Activated effector memory CD4-positive, alpha-beta T cell treated with anti-CD3 and anti-CD28 coated beads, Interleukin-2, amount 50 U/mL, for 16 hours (primary cell): ENCODE measurements around the gene COL26A1.
"Not testable (repeated sequence)": the region's sequence is repeated elsewhere in the genome, so short reads cannot be mapped to it uniquely, and the experiment has no call there.

Source experiments
- DNase-seq: peaks from one replicate; pipeline ENCODE4 v3.0.0-alpha.2; 2020

Gene COL26A1

DNA sequence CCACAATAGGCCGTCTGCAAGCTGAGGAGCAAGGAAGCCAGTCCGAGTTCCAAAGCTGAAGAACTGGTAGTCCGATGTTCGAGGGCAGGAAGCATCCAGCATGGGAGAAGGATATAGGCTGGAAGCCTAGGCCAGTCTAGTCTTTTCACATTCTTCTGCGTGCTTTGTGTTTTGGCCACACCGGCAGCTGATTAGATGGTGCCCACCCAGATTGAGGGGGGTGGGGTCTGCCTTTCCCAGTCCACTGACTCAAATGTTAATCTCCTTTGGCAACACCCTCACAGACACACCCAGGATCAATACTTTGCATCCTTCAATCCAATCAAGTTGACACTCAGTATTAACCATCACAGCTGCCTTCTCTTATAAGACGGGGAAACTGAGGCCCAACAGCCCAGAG lies 142.8 kb downstream of the COL26A1 start:
- not testable (repeated sequence) for DNase-seq

DNA sequence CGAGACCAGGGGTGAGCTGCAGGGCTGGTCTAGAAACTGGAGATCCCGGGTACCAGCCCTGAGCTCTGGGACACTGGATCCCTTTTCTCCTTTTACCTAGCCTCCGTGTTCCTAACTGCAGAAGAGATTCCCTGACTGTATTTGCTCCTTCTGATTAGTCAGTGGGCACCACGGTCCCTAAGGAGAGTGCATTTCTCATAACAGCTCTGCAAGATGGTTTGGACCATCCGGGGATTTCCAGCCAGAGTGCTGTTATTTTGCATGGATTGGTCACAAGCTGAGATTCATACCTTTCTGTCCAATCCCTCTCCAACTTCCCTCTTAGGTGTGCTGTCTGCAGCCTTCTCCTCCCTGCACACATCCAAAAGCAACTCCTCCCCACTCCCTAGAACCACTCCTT lies 143.9 kb downstream of the COL26A1 start:
- no peak for DNase-seq

DNA sequence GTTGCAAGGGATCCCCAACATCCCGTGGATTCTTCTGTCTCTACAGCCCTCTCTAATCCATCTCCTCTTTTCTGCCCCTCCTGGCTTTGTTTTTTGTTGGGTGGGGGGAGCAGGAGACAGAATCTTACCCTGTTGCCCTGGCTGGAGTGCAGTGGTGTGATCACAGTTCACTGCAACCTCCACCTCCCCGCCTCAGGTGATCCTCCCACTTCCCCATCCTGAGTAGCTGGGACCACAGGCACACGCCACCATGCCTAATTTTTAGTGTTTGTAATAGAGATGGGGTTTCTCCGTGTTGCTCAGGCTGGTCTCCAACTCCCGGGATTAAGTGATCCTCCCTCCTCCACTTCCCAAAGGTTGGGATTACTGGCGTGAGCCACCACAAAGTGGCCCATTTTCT lies 144.7 kb downstream of the COL26A1 start:
- no peak for DNase-seq

DNA sequence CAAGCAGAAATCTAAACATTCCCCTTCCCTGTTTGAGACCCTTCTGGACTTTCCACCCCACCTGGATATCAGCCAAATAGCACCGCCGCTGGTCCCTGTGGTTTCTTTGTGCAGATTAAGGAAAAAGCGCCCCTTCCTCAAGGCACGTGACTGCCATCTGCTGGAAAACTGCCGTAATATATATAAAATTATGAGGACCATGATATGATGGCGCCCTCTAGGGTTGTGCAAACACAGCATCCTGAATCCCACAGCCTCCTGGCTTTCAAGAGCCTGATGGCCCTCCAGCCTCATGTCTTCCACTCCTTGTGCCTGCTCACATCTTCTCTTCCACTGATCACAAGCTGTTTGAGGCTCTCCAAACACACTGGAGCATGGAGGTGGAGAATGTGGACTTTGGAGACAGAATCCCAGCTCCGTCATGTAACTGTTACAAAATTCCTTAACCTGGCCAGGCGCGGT lies 145.1 kb downstream of the COL26A1 start:
- DNase-seq: no peak

DNA sequence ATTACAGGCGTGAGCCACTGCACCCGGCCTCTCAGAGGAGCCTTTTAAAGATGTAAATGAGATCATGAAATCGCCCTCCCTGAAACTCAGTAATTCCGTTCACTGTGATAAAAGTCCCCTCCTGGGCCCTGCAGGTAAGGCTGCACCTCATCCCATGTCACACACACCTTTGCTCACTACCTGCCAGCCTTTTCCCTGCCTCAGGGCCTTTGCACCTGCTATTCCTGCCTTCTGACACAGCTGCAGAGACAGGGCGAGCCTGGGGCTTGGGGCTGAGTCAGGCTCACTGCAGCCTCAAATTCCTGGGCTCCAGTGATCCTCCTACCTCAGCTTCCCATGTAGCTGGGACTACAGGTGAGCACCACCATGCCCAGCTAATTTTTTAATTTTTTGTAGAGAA lies 147.6 kb downstream of the COL26A1 start:
- DNase-seq: no peak

DNA sequence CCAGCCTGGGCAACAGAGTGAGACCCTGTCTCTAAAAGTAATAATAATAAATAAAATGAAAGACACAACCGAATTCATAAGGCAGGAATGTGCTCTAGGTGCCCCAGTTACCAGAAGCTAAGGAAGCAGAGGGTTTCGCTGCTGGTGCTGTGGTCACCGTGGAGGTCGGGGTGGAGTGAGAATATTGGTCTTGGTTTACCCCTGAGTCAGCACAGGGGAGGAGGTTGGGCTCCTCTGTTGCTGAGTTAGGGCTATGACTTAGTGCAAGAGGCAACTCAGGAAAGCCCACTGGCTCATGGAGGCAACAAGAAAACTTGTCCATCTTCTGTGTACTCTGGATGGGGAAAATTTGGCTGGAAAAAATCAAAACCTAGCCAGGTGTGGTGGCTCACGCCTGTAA lies 149.3 kb downstream of the COL26A1 start:
- no peak for DNase-seq

DNA sequence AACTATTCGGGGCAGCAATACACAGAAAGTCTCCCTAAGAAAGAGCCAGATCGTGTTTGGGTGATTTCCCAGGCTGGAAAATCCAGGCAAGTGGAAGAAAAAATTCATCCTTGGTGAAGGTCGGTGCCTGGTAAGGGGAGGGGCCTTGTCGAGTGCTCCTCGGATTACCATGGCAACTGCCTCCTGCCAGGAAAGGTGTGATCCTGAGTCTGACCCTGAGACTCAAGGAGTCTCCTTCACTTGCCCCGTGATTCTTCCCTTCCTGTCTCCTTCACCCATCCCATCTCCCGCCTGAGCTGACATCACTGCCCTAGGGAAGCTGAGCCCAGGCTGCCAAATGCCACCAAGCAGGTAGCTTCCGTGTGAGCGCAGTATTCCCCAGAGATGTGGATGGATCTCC lies 154.2 kb downstream of the COL26A1 start:
- no peak for DNase-seq

DNA sequence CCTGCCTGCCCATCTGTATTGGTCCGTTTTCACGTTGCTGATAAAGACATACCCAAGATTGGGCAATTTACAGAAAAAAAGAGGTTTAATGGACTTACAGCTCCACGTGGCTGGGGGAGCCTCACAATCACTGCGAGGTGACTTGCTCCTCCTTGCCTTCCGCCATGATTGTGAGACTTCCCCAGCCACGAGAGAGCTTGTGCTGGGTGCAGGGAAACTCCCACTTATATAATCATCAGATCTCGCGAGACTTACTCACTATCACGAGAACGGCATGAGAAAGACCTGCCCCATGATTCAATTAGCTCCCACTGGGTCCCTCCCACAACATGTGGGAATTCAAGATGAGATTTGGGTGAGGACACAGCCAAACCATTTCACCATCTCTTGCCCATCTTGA lies 154.6 kb downstream of the COL26A1 start:
- DNase-seq: no peak

DNA sequence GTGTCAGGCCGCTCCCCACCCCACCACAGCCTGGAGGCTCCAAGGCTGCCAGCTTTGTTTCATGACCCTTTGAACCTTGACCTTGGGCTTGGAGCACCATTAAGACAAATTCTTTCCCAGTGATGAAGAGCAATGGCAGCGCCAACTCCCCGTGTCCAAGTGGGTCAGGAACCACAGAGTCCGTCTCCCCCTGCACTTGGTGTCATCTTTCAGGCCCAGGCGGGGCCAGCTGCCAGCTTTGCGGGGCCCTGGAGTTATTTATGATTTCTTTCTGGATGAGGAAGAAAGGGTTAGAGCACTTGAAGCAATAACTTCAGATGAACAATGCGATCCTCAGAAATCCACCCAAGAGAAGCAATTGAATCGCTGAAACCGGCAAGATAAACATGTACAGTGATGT lies 155.7 kb downstream of the COL26A1 start:
- DNase-seq: no peak

DNA sequence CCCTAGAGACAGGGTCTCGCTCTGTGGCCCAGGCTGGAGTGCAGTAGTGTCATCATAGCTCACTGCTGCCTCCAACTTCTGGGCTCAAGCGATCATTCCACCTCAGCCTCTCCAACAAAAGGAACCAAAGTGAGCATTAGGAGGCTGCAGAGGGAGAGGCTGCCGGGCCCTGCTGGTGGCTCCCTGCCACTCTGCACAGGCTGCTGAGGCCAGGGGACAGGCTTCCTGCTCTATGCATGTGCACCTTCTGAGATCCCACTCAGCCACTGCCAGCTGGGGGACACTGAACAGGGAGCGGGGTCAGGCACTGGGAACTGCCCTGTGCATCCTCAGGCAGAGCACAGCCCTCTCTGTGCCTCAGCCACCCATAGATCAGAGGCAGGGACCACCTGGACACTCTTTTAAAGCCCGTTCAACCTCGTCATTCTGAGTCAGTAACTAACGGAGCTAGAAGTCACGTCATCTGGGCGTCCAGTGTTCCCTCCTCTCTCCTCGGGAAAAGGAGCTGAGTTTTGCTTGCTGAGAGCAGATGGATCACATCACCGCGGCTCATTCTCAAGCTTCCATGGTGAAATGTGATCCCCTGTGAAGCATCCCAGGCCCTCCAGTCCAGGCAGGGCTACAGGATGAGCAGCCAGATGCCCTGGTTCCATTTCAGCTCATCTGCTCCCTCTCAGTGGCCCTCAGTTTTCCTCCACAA lies 156.8 kb downstream of the COL26A1 start:
- DNase-seq: no peak

DNA sequence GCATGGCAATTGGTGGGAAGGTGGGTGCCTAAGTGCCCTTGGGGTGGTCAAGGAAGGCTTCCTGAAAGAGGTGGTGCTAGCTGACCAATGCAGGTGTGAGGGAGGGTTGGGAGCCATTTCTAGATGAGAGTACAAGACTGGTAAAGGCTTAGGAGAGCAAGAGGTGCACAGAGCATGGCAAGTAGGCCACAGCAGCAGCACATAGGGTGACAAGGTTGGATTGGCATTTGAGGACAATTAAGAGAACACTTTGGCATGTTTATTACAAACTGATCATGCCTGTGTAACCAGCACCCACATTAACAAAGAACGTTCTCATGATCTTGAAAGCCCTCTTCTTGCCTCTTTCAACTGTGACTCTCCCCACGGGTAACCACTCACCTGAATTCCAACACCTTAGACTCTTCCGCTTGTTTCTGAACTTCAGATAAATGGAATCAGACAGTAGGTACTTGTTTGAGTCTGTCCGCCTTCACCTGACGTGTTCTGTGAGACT lies 158.8 kb downstream of the COL26A1 start:
- no peak for DNase-seq

DNA sequence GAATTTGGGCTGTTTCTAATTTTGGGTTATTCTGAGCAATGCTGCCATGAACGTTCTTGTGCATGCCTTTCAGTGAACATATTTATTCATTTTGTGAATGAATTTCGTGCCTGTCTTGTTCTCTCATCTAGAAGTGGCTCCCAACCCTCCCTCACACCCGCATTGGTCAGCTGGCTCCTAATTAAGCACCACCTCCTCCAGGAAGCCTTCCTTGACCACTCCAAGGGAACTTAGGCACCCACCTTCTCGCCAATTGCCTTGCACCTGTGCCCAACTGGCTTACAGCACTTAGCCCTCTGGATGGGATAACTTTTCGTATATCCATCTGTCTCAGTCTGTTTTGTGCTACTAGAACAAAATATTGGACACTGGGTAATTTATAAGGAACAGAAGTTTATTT lies 159.3 kb downstream of the COL26A1 start:
- DNase-seq: no peak

DNA sequence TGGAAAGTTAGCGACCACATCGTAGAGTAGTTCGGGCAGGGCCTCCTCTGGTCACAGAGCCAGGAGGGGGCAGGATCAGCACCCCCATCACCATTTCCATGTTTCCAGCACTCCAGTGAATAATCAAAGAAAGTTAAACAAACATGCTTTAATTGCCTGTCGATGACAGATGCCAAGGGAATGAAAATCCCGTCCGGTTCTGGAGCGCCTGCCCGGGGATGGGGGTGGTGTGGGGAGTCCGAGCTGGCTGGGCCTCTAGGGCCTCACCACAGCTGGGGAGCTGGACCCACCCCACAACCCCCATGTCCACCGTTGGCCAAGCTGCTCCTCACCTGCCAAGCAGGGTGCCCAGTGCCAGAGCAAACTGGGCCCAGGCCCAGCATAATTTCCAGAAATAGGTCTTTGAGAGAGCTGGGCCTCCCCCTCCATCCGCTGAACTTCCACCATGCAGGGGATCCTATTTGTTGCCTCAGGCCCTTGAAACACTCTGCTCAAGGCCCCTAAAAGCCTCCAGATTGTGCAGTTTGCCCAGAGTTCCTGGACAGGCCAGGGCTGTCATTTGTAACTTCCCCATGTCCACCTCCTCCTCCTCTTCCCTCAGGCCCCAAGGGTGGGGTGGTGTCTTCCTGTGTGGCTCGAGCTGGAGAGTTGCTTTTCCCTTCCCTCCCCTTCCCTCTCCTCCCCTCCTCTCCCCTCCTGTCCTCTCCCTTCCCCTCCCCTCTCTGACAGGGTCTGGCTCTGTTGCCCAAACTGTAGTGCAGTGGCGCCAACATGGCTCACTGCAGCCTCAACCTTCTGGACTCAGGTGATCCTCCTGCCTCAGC lies 165.4 kb downstream of the COL26A1 start:
- DNase-seq: no peak

DNA sequence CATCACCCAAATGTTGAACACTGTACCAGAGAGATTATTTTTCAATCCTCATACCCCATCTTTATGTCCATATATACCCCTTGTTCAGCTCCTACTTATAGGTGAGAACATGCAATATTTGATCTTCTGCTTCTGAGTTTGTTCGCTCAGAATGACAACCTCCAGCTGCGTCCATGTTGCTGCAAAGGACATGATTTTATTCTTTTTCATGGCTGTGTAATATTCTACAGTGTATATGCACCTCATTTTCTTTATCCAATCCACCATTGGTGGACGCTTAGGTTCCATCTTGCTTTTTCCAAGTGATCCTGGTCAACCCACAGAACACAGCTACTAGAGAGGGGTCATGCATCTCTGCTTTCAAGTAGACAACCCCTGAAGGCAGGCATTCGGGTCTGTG lies 166.9 kb downstream of the COL26A1 start:
- DNase-seq: no peak

DNA sequence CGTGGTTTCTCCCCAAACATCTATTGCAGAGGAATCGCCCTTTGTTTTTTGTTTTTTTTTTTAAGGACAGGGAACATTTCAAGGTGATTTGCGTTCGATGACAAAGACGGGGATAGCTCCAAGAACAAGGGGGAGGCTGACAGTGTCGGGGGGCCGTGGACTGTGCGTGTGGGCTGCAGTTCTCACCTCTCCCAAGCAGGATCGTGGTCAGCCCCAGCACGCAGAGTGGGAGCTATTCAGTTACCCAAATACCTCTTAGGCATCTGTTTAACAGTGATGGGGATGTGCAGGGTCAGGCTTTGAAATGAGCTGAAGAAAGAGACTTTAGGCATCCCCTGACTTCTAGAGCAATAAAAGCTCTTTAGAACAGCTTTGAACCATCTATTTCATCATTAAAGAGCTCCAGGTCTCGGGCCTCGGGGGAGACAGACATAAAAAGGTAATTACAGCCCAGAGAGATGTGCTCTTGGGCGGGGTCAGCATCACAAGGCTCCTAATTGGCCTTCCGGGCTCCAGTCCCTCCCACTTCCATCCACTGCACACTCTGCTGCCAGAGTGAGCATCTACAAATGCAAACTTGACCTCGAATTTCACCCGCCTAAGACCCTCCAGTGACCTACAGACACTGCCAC lies 169.2 kb downstream of the COL26A1 start:
- DNase-seq: no peak

DNA sequence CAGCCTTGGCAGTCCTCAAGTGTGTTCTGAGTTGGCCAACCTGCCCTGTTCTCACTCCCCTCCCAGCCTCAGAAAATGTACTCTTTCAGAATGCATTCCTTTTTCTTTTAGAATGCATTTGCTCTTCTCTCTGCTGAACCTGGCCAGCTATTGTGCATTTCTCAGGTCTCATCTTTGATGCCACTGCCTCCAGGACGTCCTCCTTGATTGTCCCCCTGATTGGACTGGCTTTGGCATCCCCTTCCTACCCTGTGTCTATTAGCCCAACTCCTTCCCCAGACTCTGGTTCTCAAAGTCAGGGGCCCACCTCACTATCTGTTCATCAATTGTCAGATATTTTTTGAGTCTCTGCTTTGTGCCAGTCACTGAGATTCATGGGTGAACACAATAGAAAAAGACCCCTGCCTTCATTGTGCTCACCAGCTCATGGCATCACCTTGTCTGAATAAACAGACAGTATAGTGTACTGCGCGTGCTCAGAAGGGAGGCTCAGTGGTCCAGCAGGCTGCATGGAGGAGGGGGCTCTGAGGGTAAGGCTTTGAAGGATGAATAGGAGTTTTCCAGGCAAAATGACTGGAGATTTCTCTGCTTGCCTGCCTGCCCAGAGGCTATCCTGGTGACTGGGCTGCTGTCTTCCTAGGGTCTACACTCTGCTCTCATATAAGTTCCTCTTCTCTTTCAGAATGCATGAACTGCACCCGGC lies 169.9 kb downstream of the COL26A1 start:
- DNase-seq: no peak

DNA sequence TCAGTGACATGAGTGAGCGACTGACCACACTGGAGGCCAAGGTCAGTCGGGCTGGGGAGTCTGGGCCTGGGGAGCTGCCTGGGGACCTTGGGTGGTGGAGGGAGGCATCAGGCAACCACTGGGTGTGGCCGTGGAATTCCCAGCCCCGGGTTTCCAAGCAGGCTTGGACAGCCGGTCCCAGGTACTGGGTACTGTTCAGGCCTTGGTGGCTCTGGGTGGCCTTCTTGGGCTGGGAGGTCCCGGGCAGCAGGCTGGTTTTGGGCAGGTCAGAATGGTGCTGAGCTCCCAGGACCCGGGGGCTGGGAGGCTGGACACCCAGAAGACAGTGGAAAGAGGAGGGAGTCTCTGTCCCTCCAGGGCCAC lies 170.4 kb downstream of the COL26A1 start:
- DNase-seq: no peak

DNA sequence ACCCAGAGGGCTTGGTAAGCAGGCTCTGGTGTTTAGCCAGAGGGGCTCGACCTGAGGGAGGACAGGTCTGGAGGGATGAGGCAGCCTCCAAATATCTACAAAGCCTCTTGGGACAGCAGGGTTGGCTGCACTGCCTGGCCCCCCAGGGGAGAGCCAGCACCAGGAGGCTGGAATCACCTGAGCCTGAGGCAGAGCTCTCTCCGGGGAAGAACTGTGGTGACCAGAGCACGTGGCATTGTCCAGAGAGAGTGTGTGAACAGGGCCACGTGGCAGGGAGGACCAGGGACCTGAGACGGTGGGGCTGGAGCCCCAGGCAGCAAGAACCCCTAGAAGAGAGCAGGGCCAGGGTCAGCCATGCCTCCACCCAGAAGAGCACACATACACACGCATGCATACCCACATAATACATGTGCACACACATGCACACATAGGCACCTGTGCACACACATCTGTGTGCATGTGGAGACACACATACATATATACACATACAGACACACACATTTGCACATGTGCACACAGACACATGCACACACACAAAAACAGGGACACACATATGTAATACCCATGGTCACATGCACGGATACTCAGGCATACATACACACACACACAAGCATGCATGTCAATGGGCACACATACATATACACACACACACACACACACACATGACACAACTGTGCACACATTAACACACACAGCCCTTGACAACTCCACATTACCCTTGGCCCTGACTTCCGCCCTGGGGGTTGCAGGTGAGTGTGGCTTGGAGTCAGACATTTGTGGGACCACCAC lies 171.5 kb downstream of the COL26A1 start:
- DNase-seq: no peak

DNA sequence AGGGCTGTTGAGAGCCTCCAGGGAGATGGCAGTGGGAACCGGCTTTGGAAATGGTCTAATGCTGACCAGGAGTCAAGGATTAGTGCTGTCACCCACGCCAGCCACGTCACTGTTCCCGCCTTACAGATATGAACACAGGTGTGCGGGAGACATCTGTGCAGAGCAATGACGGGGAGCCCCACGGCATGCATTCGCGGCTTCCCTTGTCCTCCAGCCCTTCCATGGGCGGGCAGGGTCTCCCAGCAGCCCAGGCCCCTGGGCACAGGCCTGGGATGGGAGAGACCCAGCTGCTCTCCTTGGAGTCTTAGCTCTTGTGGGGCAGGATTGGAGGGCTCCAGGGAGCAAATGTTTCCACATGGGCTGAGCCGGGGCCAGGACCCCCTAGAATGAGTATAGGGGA lies 172.2 kb downstream of the COL26A1 start:
- DNase-seq: no peak

DNA sequence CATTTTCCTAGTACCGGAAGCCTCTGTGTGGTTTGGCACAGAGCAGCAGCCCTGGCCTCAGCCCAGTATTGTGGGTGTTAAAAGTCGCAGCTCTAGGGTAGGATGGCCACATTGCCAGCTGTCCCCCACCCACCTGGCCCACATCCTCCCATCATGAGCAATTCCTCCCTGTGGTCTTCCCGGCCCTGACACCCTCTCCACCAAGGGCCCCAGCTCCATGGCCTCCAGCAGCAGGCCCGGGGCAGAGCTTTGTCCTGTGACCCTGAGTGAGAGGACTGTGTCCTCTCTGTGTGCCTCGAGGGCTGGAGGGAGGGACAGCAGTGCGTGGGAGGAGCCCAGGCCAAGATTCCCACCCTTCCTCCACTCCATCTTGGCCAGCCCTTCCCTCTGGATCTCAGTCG lies 172.7 kb downstream of the COL26A1 start:
- DNase-seq: no peak

DNA sequence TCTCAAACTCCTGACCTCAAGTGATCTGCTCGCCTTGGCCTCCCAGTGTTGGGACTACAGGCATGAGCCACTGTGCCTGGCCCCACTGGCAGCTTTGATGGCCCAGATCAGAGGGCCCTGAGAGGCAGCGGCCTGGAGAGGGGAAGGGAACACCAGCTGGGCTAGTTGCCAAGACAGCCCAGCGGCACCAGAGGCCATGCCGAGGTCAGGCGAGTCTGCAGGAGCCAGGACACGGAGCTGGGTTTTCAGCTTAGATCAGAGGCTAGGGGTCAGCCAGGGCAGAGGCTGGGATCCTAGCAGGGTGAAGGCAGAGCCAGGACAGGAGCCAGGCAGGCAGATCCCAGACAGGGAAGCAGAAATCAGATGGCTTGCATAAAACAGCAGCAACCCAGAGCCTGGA lies 173.6 kb downstream of the COL26A1 start:
- no peak for DNase-seq

DNA sequence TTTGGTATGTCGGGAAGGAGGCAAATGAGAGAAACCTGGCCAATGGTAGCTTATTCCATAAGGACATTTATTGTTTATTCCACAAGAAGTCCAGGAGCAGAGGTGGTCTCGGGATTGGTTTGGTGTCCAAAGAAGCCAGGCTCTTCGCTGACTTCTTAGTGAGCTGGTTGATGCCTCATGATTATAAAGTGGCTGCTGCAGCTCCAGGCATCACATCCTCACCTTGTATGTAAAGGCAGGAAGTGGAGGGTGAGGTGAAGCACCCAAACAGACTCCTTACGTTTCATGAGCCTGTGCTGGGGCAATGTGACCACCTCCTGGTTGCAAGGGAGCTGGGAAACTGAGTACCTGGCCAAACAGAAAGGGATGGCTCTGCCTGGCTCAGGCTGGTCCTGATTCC lies 174.0 kb downstream of the COL26A1 start:
- no peak for DNase-seq
